Measurements from ENCODE around the gene ATG101. TPM values are rescaled to one million over a fixed set of nuclear protein-coding genes. Genes with fewer than 3 reads are reported as not detected.
"Not testable (repeated sequence)": the region's sequence is repeated elsewhere in the genome, so short reads cannot be mapped to it uniquely, and the experiment has no call there.

Gene ATG101
- total RNA-seq, 1 experiment from 2014 or later: 70.3 TPM

DNA sequence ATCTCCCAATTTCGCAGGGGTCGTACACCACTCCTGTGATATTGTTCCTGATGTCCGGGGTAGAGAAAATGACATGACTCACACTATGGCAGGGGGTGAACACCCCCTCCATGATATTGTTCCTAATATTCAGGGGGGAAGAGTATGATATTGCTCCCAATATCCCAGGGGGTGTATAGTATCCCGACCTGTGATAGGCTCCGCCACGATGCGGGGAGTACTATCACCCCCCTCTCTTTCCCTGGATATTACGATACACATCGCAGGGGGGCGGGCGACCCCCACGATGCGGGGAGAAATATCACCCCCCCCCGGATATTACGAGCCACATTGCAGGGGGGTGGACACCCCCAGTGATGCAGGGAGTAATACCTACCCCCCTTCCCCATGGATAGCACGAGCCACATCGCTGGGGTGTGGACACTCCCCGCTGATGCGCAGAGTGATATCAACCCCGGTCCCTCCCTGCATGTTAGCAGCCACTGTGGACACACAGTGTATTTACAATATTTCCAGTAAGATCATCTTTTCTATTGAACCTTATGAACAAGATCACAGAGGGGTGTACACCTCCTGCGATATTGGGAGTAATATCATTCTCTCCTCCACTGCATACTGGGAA is 27.4 kb downstream of the ATG101 start:
- DNase-seq (ENCODE audit: low spot score): no peak

DNA sequence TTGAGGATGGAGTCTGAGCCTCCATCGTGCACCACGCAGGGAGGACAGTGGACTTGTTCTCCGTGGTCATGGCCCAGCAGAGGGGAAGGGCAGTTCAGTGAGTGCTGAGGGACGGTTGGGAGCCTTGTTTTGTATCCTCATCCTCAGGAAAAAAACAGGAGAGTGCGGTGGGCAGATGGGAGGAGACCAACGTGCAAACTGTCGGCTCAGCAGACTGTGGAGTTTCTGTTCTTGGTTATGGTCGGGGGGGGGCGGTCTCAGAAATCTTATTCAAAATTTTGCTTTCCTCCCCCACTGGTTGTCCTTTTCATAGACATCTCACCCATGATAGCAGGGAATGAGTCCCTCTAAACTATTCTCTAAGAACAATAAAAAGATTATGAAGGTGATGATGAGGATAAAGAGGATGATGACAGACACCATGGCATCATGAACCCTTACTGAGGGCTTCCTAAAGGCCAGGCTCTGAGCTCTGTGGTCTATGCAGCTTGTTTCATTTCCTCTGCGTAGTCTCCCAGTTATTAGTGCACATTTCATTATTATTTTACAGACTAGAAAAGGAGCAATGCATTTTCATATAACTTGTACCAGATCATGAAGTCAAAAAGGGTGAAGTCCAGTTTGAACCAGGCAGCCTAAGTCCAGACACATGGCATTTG is 34.8 kb downstream of the ATG101 start:
- DNase-seq (ENCODE audit: low spot score): not testable (repeated sequence)

DNA sequence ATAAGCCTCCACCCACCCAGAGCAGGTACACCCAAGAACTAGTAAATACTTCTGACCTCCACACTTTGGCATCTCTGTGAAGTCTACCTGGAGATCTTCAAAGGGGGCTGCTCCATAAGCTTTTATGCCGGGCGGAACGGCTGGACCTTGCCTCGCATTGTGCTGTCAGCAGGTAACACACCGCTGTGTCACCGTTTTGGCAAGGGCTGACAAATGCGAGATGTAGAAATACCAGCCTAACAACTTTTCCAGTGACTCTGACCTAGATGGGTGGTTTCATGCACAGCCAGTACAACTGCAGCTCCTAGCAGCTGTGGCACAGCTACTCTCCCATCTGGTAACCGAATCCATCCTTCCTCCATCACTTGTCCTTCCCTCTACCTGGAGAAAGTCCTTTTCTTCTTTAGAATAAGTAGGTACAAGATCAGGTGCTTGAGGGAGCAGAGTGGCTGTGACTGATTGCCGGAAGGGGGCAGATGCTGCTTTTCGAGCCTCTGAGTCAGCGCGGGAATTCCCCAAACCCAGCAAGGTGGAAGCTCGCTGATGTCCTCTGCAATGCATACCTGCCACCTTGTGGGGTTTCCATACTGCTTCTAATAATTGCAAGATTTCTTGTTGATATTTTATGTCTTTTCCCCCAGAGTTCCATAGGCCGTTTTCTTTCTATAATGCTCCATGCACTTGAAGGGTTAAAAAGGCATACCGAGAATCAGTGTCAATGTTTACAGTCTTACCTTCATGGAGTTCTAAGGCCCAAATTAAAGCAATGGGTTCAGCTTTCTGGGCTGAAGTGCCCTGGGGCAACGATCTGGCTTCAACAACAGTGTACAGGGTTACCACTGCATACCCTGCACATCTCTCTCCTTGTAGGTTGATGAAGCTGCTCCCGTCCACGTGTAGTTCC is 46.7 kb downstream of the ATG101 start:
- peak; percentile 49 for DNase-seq (ENCODE audit: low spot score)

DNA sequence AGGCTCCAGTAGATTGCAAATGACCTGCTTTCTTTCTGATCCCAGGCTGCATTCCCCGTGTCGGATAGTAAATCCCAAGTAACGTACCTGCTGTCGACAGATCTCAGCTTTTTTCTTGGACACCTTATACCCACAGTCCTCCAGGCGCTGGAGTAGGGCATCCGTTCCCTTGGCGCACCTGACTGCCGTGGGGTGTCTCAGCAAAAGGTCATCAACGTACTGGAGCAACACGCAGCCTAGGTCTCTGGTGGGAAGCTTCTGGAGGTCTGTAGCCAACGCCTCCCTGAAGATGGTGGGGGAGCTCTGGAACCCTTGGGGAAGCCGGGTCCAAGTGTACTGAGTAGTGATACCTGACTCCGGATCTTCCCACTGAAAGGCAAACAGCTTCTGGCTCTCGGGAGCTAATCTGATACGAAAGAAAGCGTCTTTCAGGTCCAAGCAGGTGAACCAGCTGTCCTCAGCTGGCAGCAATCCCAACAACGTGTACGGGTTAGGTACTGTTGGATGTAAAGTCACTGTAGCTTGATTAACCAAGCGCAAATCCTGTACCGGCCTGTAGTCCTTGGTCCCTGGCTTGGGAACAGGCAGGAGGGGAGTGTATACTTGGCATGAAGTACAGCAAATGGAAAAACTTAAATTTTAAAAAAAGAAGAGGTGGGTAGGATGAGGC is 48.2 kb downstream of the ATG101 start:
- not testable (repeated sequence) for DNase-seq (ENCODE audit: low spot score)

DNA sequence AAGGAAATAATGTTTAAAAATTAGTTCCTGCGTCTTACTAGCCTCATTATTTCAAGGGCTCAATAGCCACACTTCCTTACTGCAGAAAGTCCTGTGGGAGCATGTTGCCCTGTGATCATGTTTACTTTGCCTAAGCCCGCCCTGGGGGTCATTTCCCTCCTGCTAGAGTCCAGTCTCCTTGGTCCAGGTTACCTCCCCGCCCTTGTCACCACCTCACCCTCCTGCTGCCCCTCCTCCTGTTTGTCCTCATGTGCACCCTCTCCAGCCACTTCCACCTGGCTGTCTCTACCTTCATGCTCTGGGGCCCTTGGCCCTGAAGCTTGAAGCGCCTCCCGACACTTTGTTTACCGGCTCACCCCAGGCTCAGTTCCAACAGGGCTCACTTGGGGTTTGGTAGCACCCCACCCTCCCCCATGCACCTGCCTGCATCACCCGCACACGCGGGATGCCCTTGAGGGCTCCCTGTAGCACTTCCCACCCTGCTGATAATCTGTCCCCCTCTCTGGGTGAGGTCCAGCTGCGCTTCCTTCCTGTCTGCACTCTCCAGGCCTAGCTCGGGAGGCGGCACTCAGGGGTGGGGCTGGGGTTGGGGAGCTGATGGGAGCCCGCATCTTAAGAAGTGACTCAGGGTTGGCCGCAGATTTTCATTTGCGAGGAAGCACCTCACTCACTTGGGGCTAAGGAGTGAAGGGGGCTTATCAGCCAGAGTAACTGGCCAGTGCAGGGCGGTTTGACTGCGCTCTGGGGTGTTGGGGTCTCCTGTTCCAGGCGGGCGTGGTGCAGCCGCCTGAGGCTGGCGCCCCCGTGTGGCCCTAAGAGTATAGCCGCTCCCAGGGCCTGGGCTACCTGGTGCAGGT is 49.8 kb downstream of the ATG101 start:
- DNase-seq (ENCODE audit: low spot score): no peak

DNA sequence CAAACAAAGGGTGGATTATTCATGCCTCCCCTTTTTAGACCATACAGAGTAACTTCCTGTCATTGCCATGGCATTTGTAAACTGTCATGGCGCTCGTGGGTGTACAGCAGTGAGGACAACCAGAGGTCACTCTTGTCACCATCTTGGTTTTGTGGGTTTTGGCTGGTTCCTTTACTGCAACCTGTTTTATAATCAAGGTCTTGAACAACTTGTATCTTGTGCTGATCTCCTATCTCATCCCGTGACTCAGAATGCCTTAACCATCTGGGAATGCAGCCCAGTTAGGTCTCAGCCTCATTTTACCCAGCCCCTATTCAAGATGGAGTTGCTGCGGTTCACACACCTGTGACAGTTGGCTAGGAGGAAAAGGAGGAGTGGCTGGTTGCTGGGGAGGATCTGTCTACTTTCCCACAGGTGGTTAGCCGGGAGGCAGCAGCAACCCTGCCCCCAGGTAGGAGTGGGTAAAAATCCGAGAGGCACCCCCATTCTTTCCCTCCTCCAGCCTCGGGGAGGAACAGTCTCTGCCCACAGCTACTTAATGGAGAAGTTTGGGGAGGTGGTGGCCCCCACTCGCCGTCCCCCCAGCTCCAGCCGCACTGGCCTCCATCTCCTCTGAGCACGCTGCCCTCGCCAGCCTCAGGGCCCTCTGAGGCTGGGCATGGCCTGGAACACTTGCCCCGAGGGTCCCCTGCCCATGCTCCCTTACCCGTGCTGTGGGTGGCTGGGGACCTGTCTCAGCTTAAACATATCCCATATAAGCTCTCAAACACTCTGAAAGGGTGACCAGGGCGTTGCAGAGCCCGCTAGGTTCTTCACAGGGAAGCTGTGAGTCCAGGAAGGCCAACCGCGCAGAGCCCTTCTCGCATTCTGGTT is 51.4 kb downstream of the ATG101 start:
- DNase-seq (ENCODE audit: low spot score): no peak

DNA sequence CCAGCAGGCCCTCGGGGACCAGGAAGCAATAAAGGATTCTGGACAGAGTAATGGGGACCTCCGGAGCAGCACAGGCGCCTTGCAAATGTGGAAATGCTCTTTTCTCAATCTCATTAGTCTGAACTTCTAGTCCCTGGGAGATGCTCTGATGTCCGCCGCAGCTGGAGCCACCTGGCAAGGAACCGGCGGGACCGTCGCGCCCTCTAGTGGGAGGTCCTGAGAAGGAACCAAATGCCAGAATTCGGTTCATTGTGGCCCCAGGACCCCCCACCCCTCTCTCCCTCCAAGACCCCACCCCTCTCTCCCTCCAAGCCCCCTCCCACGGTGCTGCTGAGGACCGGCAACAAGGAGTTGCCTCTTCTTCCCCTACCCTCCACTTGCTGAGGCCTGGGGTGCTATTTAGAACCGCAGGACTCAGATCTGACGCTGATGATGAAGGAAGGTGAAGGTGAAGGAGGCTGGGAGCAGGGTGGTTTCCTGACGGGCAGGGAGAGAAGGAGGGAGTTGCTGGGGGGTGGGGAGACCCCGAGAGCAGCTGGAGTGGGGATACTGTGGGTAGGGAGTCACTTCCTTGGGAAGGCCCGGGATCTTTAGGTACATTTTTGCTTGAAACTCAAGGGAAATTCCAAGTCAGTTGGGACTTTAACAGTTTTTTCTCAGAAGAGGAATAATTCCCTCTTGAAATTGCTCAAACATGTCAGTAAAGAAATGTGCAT is 52.2 kb downstream of the ATG101 start:
- DNase-seq (ENCODE audit: low spot score): peak; percentile 41

DNA sequence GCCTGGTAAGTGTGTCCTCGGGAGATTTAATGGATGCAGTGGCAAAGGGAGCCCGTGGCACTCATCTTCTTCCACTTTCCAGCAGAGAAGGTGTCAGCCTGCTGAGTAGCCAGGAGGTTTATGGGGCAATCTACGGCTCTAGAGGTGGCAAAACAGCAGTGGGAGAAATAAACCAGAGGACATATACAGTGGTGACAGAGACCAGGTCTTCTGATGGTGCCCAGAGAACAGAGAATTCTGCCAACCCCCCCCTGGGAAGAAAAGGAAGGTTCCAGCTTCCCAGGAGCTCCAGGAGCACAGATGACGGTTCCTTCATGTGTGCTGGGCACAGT is 52.7 kb downstream of the ATG101 start:
- DNase-seq (ENCODE audit: low spot score): no peak

DNA sequence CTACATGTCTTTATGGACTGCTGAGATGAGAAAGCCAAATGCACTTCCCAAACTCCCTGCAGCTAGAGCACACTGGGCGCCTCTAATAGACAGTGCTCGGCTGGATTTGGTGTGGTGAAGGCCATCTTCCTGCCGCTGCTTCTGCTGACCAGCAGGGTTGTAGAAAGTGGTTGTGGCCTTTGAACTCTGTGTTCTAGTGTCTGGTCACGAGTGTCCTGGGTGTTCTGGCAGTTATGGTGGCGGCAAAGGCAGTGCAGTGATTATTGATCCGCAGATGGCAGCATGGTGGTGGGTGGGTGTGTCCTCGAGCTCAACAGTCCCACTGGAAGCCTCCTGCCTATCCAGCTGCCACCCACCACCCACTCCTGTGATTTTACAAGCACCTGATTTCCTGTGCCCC is 53.1 kb downstream of the ATG101 start:
- no peak for DNase-seq (ENCODE audit: low spot score)

DNA sequence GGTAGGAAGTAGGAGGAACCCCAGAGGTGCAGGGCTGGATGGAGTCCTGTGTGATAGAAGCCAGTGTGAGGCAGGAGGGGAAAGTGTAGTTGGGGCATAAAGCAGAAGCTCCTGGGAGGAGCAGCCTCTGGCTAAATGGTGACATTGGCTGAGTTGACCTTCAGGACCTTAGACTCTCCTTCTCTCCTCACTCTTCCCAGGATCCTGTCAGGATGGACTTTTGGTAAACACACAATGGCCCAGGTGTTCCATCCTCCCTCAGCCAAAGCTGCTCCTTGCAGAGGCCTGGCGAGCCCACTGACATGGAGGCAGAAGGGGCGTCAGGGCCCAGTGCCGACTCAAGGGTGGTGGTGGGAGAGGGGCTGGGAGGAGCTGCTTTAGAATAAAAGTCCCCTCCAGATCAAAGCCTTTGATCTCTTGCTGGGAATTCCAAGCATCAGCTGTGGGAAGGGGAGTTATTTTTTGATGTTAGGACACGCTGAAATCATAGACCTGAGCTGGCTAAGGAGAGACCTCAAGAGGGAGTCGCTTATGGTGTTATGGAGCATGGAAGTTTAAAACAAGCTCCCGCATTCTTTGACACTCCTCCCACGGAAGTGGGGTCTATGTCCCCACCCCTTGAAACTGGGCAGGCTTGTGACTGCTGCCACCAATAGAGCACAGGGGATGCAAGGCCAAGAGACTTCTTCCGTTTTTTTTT is 53.9 kb downstream of the ATG101 start:
- no peak for DNase-seq (ENCODE audit: low spot score)

DNA sequence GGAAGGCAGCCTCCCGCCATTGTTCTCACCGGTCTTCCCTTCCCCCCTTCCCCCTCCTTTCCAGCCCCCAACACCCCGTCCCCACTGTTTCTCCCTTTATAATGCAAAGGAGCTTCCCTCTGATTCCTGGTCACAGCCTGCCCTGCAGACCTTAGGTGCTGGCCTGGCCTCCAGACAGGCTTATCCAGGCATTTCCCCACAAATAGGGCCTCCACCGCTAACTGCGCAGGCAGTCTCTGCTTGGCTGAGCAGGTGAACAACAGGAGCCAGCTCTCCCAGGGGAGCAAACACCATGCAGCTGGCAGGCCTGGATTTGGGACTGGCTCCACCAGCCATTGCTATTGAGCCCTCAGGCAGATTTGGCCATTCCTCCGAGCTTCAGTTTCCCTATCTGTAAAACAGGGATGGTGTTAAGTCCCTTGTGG is 55.7 kb downstream of the ATG101 start:
- DNase-seq (ENCODE audit: low spot score): no peak

DNA sequence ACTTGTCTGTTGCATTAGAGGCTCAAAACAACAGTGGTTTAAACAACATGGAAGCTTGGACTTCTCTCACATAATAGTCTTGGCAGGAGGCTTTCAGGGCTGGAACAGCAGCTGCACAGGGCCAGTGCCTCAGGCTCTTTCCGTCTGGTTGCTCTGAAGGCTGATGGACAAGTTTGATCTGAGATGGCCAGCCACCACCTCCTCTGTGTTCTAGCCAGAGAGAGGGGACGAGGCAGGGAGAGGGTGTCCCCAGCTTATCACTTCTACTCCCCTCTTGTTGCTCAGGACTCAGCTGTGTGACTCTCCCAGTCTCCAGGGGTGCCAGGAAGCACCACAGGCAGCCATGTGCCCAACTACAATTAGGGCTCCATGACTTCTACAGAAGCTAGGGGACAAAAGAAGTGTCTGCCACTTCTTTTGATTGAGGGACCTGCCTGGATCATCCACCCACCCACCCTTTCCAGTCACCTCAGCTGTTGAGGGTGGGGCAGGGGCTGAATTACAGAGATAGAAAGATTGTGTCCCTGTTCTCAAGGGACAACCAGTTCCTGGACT is 56.3 kb downstream of the ATG101 start:
- no peak for DNase-seq (ENCODE audit: low spot score)

Other genes with a start within 250 kb of the ATG101 start
- 0.26 and 0.29 TPM in 2 replicates for gene FIGNL2, start 221.3 kb upstream of the ATG101 start, total RNA-seq (2014; rRNA removed; shearing (Covaris generic))
- gene ANKRD33, start 181.9 kb upstream of the ATG101 start, total RNA-seq (2014; rRNA removed; shearing (Covaris generic)): not detected in 2 replicates
- gene ACVRL1, start 162.5 kb upstream of the ATG101 start, total RNA-seq (2014; rRNA removed; shearing (Covaris generic)): 10.3 and 11.7 TPM in 2 replicates
- gene ACVR1B, start 118.3 kb upstream of the ATG101 start, total RNA-seq (2014; rRNA removed; shearing (Covaris generic)): 3.8 and 6.9 TPM in 2 replicates
- gene TAMALIN, start 63.0 kb upstream of the ATG101 start, total RNA-seq (2014; rRNA removed; shearing (Covaris generic)): 2.3 and 3.3 TPM in 2 replicates
- 1.5 and 3.3 TPM in 2 replicates for gene NR4A1, start 18.5 kb upstream of the ATG101 start, total RNA-seq (2014; rRNA removed; shearing (Covaris generic))
- not detected in 2 replicates for gene SMIM41, start 9.7 kb downstream of the ATG101 start, total RNA-seq (2014; rRNA removed; shearing (Covaris generic))
- 65.2 and 75.2 TPM in 2 replicates for gene KRT80, start 122.0 kb downstream of the ATG101 start, total RNA-seq (2014; rRNA removed; shearing (Covaris generic))
- 13.8 and 16.1 TPM in 2 replicates for gene KRT7, start 163.3 kb downstream of the ATG101 start, total RNA-seq (2014; rRNA removed; shearing (Covaris generic))
- gene KRT86, start 204.7 kb downstream of the ATG101 start, total RNA-seq (2014; rRNA removed; shearing (Covaris generic)): 1.5 and 1.6 TPM in 2 replicates
- gene KRT81, start 221.6 kb downstream of the ATG101 start, total RNA-seq (2014; rRNA removed; shearing (Covaris generic)): 59.0 and 66.4 TPM in 2 replicates

Data from A172 (cell line).